ENCODE results near the gene ANKS1A.
A peak's percentile ranks its signal among the peaks of the same experiment; 100 is the strongest.
"Not testable (repeated sequence)": the region's sequence is repeated elsewhere in the genome, so short reads cannot be mapped to it uniquely, and the experiment has no call there.

Gene ANKS1A

DNA sequence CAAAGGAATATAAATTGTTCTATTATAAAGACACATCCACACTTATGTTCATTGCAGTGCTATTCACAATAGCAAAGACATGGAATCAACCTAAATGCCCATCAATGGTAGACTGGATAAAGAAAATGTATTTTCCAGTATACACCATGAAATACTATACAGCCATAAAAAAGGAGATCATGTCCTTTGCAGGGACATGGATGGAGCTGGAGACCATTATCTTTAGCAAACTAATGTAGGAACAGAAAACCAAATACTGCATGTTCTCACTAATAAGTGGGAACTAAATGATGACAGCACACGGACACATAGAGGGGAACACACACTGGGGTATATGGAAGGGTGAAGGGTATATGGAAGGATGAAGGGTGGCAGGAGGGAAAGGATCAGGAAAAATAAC lies 5.0 kb upstream of the ANKS1A start:
- DNase-seq (ENCODE audit: low read depth in 2 of 2) = not testable (repeated sequence)

DNA sequence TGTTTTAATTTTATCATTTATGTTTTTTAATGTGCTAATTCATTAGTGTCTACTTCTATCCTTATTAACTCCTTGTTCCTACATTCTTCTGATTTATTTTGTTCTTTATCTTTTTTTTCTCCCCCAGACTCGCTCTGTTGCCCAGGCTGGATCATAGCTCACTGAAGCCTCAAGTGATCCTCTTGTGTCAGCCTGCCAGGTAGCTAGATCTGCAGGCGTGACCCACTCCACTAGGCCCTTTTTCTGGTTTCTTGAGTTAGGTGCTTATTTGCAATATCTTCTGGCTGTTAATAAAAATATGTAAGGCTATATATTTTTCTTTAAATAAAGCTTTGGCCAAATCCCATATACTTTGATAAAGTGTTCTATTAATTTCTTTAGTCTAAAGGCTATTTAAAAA lies 4.1 kb upstream of the ANKS1A start:
- DNase-seq (ENCODE audit: low read depth in 2 of 2) = no peak

DNA sequence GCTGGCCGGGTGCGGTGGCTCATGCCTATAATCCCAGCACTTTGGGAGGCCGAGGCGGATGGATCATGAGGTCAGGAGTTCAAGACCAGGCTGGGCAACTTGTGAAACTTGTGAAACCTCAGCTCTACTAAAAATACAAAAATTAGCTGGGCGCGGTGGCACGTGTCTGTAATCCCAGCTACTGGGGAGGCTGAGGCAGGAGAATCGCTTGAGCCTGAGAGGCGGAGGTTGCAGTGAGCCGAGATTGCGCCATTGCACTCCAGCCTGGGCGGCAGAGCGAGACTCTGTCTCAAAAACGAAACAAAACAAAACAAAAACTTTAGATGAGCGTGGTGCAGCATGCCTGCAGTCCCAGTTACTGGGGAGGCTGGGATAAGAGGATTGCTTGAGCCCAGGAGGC lies 3.2 kb upstream of the ANKS1A start:
- DNase-seq (ENCODE audit: low read depth in 2 of 2) = not testable (repeated sequence)

DNA sequence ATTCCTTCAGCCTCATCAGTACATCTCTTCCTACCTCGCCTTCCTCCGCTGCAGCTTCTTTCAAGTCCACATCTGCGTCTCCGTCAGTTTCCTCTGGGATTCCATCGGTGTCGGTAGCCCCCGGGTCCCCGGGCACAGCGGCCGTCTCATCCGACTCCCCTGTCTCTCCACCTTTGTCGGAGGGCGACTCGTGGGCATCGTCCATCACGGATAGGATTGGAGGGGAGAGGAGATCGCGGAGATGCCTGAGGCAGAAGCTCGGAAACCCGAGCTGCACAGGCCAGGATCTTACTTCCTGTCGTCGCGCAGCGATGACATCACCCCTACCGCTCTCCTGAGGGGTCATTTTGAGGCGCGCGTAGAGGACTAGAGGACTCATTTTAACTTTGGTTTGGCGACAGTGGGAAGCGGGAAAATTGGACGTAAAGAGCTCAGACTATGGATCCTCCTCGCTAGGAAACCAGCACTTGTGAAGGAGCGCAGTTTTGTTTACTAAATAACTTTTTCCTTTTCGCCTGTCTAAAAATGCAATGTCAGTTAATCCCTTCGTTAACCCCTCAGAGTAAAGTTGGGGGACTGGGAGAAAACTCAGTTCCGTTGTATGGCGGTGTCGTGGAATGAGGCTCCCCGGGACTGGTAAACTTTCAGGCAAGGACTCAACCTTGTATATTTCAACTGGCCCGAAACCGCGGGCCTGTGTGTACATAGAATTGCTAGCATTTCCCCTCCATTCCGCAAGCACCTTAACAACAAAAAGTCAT lies 1.1 kb upstream of the ANKS1A start, which contains the start of gene TAF11:
Gene TAF11 (minus strand): TSS at position 290 of the 761 bp plus-strand sequence. CDS start 85 bp downstream, at position 205.
- DNase-seq (ENCODE audit: low read depth in 2 of 2) = peak; percentile 77 to 79

DNA sequence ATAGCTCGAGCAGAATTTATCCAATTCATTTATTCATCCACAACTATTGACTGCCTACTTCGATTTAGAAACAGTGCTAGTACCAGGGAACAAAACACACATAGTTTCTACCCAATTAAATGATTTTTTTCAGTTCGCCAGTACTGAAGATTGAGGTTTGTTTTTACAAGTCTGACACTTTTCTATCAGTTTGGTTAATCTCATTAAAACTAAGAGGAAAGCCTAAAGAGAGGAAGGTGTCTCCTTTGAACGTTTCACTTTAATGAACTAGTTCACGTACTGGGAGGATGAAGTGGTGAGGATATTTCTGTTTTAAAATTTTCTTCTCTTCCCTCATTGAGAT lies 570 bp upstream of the ANKS1A start:
- DNase-seq (ENCODE audit: low read depth in 2 of 2) = no peak

GRCh38 chr6:34890533-34890925 lies 1.5 kb downstream of the ANKS1A start:
- no peak for DNase-seq (ENCODE audit: low read depth in 2 of 2)

DNA sequence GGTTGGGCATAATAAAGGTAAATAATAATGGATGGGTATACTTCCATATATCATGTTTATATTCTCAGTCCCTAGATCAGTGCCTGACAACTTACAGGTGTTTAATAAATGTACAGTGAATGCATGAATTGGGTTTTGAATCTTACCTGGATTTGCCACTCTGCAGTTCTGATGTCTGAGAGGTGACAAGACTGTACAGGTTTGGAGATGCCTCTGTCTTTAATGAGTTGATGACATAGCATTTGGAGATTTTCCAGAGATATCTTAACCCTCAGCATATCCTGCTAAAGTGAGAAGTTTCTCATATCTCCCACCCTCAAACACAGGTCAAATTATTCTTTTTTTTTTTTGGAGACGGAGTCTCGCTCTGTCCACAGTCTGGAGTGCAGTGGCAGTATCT lies 2.2 kb downstream of the ANKS1A start:
- no peak for DNase-seq (ENCODE audit: low read depth in 2 of 2)

- DNase-seq (ENCODE audit: low read depth in 2 of 2) = no peak
These were observed 5.6 kb downstream of the ANKS1A start for GRCh38 chr6:34894693-34895092.

GRCh38 chr6:34897130-34897529 lies 8.1 kb downstream of the ANKS1A start:
- DNase-seq (ENCODE audit: low read depth in 2 of 2) = no peak

DNA sequence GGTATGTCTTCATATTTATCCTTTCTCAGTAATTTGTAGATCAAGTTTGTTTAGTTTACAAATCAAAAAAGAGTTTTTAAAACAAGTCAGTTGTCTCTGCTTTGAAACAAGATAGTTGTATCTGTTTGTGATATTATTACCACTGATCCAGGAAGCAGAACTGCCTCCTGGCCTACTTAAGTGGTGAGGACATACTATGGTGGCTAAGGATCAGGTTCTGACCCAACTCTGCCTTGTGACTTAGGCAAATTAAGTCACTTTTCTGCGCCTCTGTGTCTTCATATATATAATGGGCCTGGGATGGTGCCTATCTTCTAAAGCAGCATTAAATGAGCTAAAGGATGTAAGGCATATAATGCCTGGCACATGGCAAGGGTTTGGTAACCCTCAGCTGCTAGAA lies 8.7 kb downstream of the ANKS1A start:
- no peak for DNase-seq (ENCODE audit: low read depth in 2 of 2)

DNA sequence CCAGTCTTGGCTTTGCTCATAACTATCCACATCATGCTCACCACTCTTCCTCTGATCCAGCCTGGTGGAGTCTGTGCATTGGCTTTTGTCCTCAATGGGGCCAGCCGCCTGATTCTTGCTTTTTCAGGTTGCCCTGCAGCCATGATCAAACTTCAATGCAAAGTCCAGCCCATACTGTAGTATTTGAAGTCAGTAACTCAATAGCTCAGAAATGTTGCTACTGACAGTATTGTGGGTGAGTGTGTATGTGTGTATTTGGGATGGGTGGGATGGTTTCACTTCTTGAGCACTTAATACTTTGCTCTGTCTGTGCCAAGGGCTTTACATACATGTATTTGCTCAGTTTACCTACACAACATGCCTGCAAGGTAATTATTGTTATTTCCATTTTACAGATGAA lies 10.7 kb downstream of the ANKS1A start:
- DNase-seq (ENCODE audit: low read depth in 2 of 2) = not testable (repeated sequence)

DNA sequence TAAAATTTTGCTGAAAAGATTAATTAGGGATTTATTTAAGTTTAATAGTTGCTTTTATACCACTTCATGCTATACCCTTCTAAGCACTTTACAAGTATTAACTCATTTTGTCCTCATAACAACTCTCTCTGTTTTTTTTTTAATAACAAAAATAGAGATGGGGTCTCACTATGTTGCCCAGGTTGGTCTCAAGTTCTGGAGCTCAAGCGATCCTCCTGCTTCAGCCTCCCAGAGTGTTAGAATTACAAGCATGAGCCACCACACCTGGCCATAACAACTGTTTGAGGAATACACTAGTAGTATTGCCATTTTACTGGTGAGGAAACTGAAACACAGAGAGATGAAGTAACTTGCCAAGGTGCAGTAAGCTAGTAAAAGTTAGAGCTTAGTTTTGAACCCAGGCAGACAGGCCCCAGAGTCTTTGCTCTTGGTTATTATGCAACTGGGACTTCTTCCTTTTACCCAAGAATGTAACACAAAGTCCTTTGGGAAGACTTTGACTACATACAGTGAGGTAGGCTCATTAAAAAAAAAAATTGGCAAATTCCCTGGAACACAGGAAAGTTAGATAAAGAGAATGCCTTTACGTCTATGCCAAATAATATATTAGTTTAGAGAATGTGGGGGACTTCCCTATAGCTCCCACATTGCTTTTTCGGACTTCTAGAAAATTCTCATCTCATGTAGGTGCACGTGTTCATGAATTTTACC lies 11.4 kb downstream of the ANKS1A start:
- no peak for DNase-seq (ENCODE audit: low read depth in 2 of 2)

DNA sequence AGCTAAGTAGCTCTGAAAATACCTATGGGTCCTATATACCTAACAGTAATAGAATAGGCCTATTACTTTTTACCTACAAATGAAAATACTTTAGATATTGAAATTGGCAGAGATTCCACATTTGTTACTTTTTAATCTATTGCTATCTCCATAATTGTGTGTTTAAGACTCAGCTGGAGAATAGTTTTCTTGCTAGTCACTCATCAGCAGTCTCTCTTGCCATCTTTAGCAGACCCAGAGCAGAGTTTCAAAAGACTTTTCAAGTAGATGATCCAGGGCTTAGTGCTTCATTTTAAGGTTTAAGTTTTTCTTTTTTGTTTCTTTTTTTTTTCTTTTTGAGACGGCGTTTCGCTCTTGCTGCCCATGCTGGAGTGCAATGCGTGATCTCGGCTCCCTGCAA lies 12.9 kb downstream of the ANKS1A start:
- DNase-seq (ENCODE audit: low read depth in 2 of 2) = no peak

DNA sequence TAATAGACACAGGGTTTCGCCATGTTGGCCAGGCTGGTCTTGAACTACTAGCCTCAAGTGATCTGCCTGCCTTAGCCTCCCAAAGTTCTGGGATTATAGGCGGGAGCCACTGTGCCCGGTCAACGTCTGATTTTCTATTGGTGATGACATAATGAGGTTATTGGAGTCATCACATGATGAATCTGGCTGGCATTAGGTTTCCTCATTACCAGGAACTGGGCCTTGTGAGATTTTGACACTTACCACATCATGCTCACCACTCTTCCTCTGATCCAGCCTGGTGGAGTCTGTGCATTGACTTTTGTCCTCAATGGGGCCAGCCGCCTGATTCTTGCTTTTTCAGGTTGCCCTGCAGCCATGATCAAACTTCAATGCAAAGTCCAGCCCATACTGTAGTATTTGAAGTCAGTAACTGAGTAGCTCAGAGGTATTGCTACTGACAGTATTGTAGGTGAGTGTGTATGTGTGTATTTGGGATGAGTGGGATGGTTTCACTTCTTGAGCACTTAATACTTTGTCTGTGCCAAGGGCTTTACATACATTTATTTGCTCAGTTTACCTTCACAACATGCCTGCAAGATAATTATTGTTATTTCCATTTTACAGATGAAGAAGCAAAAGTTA lies 16.0 kb downstream of the ANKS1A start:
- no peak for DNase-seq (ENCODE audit: low read depth in 2 of 2)

DNA sequence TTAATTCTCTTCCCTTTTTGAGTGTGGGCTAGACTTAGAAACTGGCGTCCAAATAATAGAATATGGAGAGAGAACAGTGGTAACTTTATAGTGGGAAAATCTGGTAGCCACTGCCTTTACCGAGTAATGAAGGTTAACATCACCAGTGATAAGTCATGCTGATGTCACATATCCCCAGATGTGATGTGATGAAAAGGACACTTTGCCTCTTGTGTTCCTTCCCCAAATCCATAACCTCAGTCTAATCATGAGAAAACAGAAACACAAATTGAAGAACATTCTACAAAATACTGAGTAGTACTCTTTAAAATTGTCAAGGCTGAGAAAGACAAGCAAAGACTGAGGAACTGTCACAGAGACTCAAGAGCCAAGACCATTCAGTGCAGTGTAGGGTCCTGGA lies 17.8 kb downstream of the ANKS1A start:
- no peak for DNase-seq (ENCODE audit: low read depth in 2 of 2)

DNA sequence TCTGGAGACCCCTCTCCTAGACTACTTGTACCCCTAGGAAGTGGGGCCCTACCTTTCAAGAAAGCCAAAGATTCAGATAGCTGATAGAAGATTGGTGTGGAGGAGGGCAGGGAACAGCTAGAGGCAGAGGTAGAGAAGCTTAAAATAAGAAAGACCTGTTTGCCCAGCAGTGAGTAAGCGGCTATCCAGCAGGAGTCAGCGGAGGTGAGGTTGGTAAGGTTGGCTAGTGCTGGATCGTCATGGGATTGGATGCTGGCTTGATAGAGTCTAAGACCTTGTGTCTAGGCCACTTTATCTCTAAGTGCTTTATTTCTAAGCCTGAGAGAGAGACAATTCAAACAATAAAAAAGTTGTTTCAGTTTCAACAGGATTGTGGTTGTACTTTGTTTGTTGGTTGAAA lies 19.1 kb downstream of the ANKS1A start:
- DNase-seq (ENCODE audit: low read depth in 2 of 2) = no peak

DNA sequence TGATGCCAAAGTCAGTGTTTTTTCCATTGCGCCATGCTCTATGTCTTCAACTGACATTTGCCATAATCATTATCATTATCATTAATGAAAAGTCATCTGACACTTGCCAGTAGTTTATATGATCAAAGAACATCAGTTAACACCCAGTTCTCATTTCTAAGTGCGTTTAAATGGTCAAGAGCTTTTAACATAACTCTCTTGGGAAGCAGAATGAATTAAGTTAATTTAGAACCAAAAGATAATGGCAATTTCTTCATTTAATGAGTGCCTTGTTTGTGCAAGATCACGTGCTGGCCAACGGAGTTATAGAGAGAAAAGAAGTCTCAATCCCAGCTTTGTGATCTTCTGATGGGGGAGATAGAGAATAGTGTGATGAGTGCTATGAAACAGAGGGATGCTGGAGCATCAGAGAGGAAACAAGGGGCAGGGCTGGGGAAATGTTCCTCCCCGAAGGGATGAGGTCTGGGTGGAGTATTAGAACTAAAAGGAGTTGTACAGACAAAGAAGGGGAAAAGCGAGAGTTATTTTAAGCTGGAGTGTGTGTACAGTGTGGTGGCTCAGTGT lies 20.3 kb downstream of the ANKS1A start:
- DNase-seq (ENCODE audit: low read depth in 2 of 2) = no peak

GRCh38 chr6:34911822-34912221 lies 22.8 kb downstream of the ANKS1A start:
- no peak for DNase-seq (ENCODE audit: low read depth in 2 of 2)

GRCh38 chr6:34912715-34913464 lies 23.8 kb downstream of the ANKS1A start:
- no peak for DNase-seq (ENCODE audit: low read depth in 2 of 2)

- DNase-seq (ENCODE audit: low read depth in 2 of 2) = no peak
These were observed 25.3 kb downstream of the ANKS1A start for GRCh38 chr6:34914358-34914757.

DNA sequence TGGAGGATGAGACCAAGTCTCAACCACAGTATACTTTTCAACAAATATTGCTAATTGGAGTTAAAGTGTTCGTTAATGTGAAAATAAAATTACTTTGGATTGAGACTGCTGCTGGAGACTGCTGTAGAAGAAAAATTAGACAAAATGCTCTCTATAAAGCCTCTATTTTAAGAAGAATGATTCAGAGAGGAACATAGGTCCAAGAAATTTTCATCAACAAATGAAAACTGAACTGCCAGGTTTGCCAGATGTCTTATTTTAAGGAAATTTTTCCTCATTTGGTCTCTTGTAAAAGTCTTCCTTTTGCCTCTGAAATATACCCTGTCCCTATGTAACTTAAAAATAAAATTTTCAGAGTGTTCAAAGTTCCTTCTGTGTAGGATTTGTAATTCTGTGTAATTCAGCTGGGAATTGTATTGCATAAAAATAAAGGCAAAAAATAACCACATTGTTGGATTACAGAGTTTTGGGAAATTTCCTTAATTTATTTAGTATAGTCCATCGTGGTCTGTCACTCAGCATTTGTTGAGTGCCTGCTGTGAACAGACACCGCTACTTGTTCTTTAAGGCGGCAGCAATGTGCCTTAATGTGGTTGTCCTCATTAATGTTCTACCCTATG lies 27.4 kb downstream of the ANKS1A start:
- DNase-seq (ENCODE audit: low read depth in 2 of 2) = no peak

All from stimulated activated CD4-positive, alpha-beta T cell treated with anti-CD3 and anti-CD28 coated beads, Interleukin-1b, Interleukin-23, amount 100 ng/mL, for 4 hours (primary cell).